Measurements from ENCODE around the gene RPAP3. TPM values are rescaled to one million over a fixed set of nuclear protein-coding genes. Genes with fewer than 3 reads are reported as not detected.

The RPAP3 gene
- total RNA-seq, 1 experiment from 2014 or later = 22.1 TPM

GRCh38 chr12:47742253-47742825 is 36.5 kb upstream of the RPAP3 start:
- CTCF ChIA-PET = interaction anchor here (1.3 to 3.1 kb wide), 3 partner anchors 24 to 96 kb away, joined by 5 to 16 read pairs (median 13); no protein-coding TSS in a partner anchor
- TF ChIP-seq, protein P1, sequence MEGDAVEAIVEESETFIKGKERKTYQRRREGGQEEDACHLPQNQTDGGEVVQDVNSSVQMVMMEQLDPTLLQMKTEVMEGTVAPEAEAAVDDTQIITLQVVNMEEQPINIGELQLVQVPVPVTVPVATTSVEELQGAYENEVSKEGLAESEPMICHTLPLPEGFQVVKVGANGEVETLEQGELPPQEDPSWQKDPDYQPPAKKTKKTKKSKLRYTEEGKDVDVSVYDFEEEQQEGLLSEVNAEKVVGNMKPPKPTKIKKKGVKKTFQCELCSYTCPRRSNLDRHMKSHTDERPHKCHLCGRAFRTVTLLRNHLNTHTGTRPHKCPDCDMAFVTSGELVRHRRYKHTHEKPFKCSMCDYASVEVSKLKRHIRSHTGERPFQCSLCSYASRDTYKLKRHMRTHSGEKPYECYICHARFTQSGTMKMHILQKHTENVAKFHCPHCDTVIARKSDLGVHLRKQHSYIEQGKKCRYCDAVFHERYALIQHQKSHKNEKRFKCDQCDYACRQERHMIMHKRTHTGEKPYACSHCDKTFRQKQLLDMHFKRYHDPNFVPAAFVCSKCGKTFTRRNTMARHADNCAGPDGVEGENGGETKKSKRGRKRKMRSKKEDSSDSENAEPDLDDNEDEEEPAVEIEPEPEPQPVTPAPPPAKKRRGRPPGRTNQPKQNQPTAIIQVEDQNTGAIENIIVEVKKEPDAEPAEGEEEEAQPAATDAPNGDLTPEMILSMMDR (conservative IDR thresholded peaks at IDR 0.05; ENCODE audit: low read depth, low read length) = peak; percentile 94
- no peak for TF ChIP-seq EZH2 (IDR thresholded peaks at IDR 0.05; ENCODE audit: low read length, unreplicated experiment)
- Histone ChIP-seq H3K4me2 (ENCODE audit: low read length) (no peak overlapping the region), H3K9me2 (replicated peaks; ENCODE audit: low read length) (no peaks in the 10 kb centered on the region), H3K27me3 (ENCODE audit: low read length) (no peaks in the 10 kb centered on the region), H3K4me3 (ENCODE audit: low read length) (no peak overlapping the region), H3K36me3 (ENCODE audit: low read depth, low read length) (no peaks in the 10 kb centered on the region), H3K79me2 (ENCODE audit: low read length) (no peaks in the 10 kb centered on the region), H3K27ac (ENCODE audit: low read length) (no peak overlapping the region), H4K20me1 (ENCODE audit: low read length) (no peaks in the 10 kb centered on the region), H3K9me3 (ENCODE audit: low read length) (no peaks in the 10 kb centered on the region), H3F3A (ENCODE audit: low read length, unreplicated experiment) (no peaks in the 10 kb centered on the region), H3K4me1 (ENCODE audit: insufficient read depth, low read length) (peaks cover 13% of the 10 kb centered on the region; the same call in 1 of the 2 replicates), H2AFZ (ENCODE audit: low read length) (no peak overlapping the region), H3K9ac (ENCODE audit: low read length) (no peak overlapping the region)
- POLR2A ChIA-PET (ENCODE audit: unreplicated experiment) = interaction anchor here (0.8 kb wide), 1 partner anchor 26 kb away, joined by 4 read pairs; no protein-coding TSS in a partner anchor
- peak; percentile 76 for DNase-seq
- intact Hi-C loops (cut with micrococcal nuclease) = loop anchor here (1.0 to 2.0 kb wide), 2 partner anchors 37 to 96 kb away; no protein-coding TSS in a partner anchor
- no TSS peak for BruUV-seq (replicated peaks)
- ATAC-seq = peak; percentile 46

DNA sequence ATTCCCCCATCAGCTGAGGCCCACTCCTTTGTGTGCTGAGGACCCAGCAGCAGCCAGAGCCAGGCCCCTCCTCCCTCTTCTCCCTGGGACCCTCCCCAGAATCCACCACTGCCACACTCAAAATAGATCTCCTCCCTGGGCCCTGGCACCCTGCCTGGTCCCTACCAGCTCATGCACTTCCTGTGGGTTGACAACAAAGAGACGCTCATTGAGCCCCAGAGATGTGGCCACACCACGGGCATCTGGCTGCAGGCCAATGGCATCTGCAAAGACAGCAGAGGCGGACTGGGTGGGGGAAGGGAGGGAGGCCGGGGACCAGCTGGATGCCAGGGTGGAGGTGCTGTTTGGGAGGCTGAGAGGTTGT is 35.5 kb upstream of the RPAP3 start:
- no peak overlapping the region for H2AFZ ChIP-seq (ENCODE audit: low read length)
- no peak overlapping the region for H3K9ac ChIP-seq (ENCODE audit: low read length)
- H3K27ac ChIP-seq (ENCODE audit: low read length) = no peak overlapping the region
- BruUV-seq (replicated peaks) = no TSS peak
- no peaks in the 10 kb centered on the region for H3K27me3 ChIP-seq (ENCODE audit: low read length)
- H3K36me3 ChIP-seq (ENCODE audit: low read depth, low read length) = no peaks in the 10 kb centered on the region
- H4K20me1 ChIP-seq (ENCODE audit: low read length) = no peaks in the 10 kb centered on the region
- TF ChIP-seq EZH2 (IDR thresholded peaks at IDR 0.05; ENCODE audit: low read length, unreplicated experiment) (no peak), EZH2phosphoT487 (IDR thresholded peaks at IDR 0.05; ENCODE audit: borderline replicate concordance, low read length) (no peak)
- TF ChIP-seq, protein P1 (conservative IDR thresholded peaks at IDR 0.05; ENCODE audit: low read depth, low read length) = no peak
- H3K9me3 ChIP-seq (ENCODE audit: low read length) = no peaks in the 10 kb centered on the region
- no peaks in the 10 kb centered on the region for H3K9me2 ChIP-seq (replicated peaks; ENCODE audit: low read length)
- DNase-seq (peak; percentile 72), ATAC-seq (peak; percentile 25; the same call in 1 of the 2 replicates)
- H3K4me1 ChIP-seq (ENCODE audit: insufficient read depth, low read length) = peaks cover 13% of the 10 kb centered on the region; the same call in 1 of the 2 replicates
- no peak overlapping the region for H3K4me3 ChIP-seq (ENCODE audit: low read length)
- H3F3A ChIP-seq (ENCODE audit: low read length, unreplicated experiment) = no peaks in the 10 kb centered on the region
- ChIA-PET CTCF (interaction anchor here (0.7 to 1.8 kb wide), 4 partner anchors 27 to 97 kb away, joined by 4 to 9 read pairs (median 6); no protein-coding TSS in a partner anchor), POLR2A (ENCODE audit: unreplicated experiment) (interaction anchor here (0.6 to 1.2 kb wide), 2 partner anchors 35 to 41 kb away, joined by 4 read pairs; no protein-coding TSS in a partner anchor)
- H3K79me2 ChIP-seq (ENCODE audit: low read length) = no peaks in the 10 kb centered on the region
- intact Hi-C loops (cut with micrococcal nuclease) = no loop called here
- H3K4me2 ChIP-seq (ENCODE audit: low read length) = no peak overlapping the region
